GM12878 (cell line): ENCODE measurements around the gene CFAP300. TPM values are rescaled to one million over a fixed set of nuclear protein-coding genes. Genes with fewer than 3 reads are reported as not detected.

Source experiments
- ATAC-seq: fragments of 200-7000 bp; cut with Tn5 transposase; 3 replicates; pipeline ENCODE4 v1.9.1; 2020; ENCODE audit warnings: mild to moderate bottlenecking, moderate library complexity
- BruUV-seq: library from RNA; stranded (reverse); fragments of 400-500 nt; replicated peaks from 2 replicates; lab custom pipeline; 2021; lab: Mats Ljungman, UMichigan
- CTCF ChIA-PET: fragments of 300-600 bp; sonication (Branson Sonifier 250); formaldehyde crosslinking; extraction: SDS; loops from one replicate; lab custom pipeline; 2021; ENCODE audit warnings: inconsistent platforms; lab: Yijun Ruan, JAX
- POLR2A ChIA-PET: fragments of 350-600 bp; formaldehyde crosslinking; extraction: SDS; loops from one replicate; lab custom pipeline; 2021; ENCODE audit warnings: inconsistent platforms; lab: Charles Lee
- RAD21 ChIA-PET: fragments of 300-600 bp; sonication (Branson Sonifier 250); formaldehyde crosslinking; loops from one replicate; lab custom pipeline; 2023; ENCODE audit warnings: antibody characterized with exemption; ENCODE audit not compliant: unreplicated experiment; lab: Charles Lee
- SMC1A ChIA-PET: fragments of 300-600 bp; sonication (Branson Sonifier 250); formaldehyde crosslinking; loops from one replicate; lab custom pipeline; 2023; ENCODE audit not compliant: unreplicated experiment, uncharacterized antibody; lab: Charles Lee
- DNase-seq: peaks from one replicate; pipeline ENCODE4 v3.0.0-alpha.2; 2011; ENCODE audit warnings: low read depth, low spot score
- FAIRE-seq: peaks from 3 replicates; lab custom pipeline; 2011; peaks lifted over from hg19 to GRCh38; lab: Jason Lieb, UNC
- H2AFZ ChIP-seq: 2 replicates; pipeline ENCODE4 v1.6.0; 2011; ENCODE audit warnings: low read depth, low read length, control low read depth; ENCODE audit not compliant: control insufficient read depth
- H3K27ac ChIP-seq: 2 replicates; pipeline ENCODE4 v1.5.1; 2011; ENCODE audit warnings: control low read depth; ENCODE audit not compliant: control insufficient read depth, insufficient read depth
- H3K27me3 ChIP-seq, 2 experiments: replicated peaks in 1 of 2; 2 replicates each; pipeline versions ENCODE4 v1.6.0 to v1.6.1; 2011; ENCODE audit warnings: low read length in 1 of 2; ENCODE audit not compliant: control insufficient read depth in 2 of 2, insufficient read depth in 2 of 2
- H3K36me3 ChIP-seq, 2 experiments: 2 replicates each; pipeline ENCODE4 v1.5.1; 2011; ENCODE audit warnings: low read length in 1 of 2; ENCODE audit not compliant: control insufficient read depth in 2 of 2, insufficient read depth in 2 of 2
- H3K4me1 ChIP-seq: 2 replicates; pipeline ENCODE4 v1.6.1; 2011; ENCODE audit warnings: mild to moderate bottlenecking, low read length, moderate library complexity, mixed read lengths; ENCODE audit not compliant: control insufficient read depth, insufficient read depth
- H3K4me2 ChIP-seq: 2 replicates; pipeline ENCODE4 v1.6.0; 2011; ENCODE audit warnings: control low read depth; ENCODE audit not compliant: control insufficient read depth, insufficient read depth
- H3K4me3 ChIP-seq: fragments of 200-600 bp; sonication (generic); 2 replicates; pipeline ENCODE4 v1.5.1; 2016
- H3K79me2 ChIP-seq: 2 replicates; pipeline ENCODE4 v1.6.0; 2011; ENCODE audit warnings: low read length; ENCODE audit not compliant: control insufficient read depth, insufficient read depth
- H3K9ac ChIP-seq: 2 replicates; pipeline ENCODE4 v1.8.0; 2011; ENCODE audit warnings: low read length, control low read depth, mixed read lengths; ENCODE audit not compliant: control insufficient read depth, insufficient read depth
- H3K9me3 ChIP-seq: replicated peaks from 3 replicates; pipeline ENCODE4 v1.5.1; 2011; ENCODE audit warnings: mild to moderate bottlenecking, low read length; ENCODE audit not compliant: control insufficient read depth, insufficient read depth
- H4K20me1 ChIP-seq: 2 replicates; pipeline ENCODE4 v1.6.0; 2011; ENCODE audit not compliant: control insufficient read depth, insufficient read depth
- CBX5 ChIP-seq: sonication (generic); IDR thresholded peaks from 2 replicates; pipeline ENCODE4 v1.6.1; 2016; ENCODE audit warnings: low read depth, moderate library complexity, mild to moderate bottlenecking, inconsistent platforms
- CEBPB ChIP-seq, 2 experiments: fragments of 150-350 bp in 1 of 2; IDR thresholded peaks; 2 replicates each; pipeline ENCODE4 v1.6.1; 2012 to 2014; ENCODE audit warnings: low read depth in 2 of 2, low read length in 2 of 2, borderline replicate concordance in 1 of 2, inconsistent platforms in 1 of 2
- HDAC2 ChIP-seq: fragments of 200-600 bp; sonication (generic); IDR thresholded peaks from 2 replicates; pipeline ENCODE4 v1.6.1; 2017
- LARP7 ChIP-seq: fragments of 450-650 bp; IDR thresholded peaks from 2 replicates; pipeline ENCODE4 v1.6.1; 2017; ENCODE audit warnings: mild to moderate bottlenecking
- MEF2A ChIP-seq: IDR thresholded peaks from 2 replicates; pipeline ENCODE4 v1.6.1; 2011; ENCODE audit warnings: low read depth, mild to moderate bottlenecking, low read length, moderate library complexity; ENCODE audit not compliant: insufficient read depth
- POU2F2 ChIP-seq: IDR thresholded peaks from 3 replicates; pipeline ENCODE4 v1.6.1; 2011; ENCODE audit warnings: low read depth, mild to moderate bottlenecking, low read length, borderline replicate concordance
- RELA ChIP-seq: fragments of 450-650 bp; IDR thresholded peaks from 2 replicates; pipeline ENCODE4 v1.8.0; 2014; ENCODE audit warnings: borderline replicate concordance; ENCODE audit not compliant: partially characterized antibody
- SUPT20H ChIP-seq: IDR thresholded peaks from 2 replicates; pipeline ENCODE4 v1.6.1; 2011; ENCODE audit warnings: low read depth, mild to moderate bottlenecking, low read length, moderate library complexity, borderline replicate concordance; ENCODE audit not compliant: control insufficient read depth
- TARDBP ChIP-seq: IDR thresholded peaks from 2 replicates; pipeline ENCODE4 v1.6.1; 2016; ENCODE audit warnings: borderline replicate concordance
- WGBS: methylation state at CpG from one replicate; pipeline ENCODE4 v1.1.6; 2016; ENCODE audit warnings: low lambda C conversion rate; ENCODE audit not compliant: insufficient replicate concordance, insufficient coverage; ENCODE audit errors: missing lambda C conversion rate; 5-methylcytosine and 5-hydroxymethylcytosine counted together
- in situ Hi-C: fragments of 300-500 bp; cut with MboI; formaldehyde crosslinking; loops from 9 replicates; pipeline ENCODE4 v1.14.3; 2018; ENCODE audit warnings: mixed read lengths
- intact Hi-C: fragments of 100-400 bp; cut with micrococcal nuclease; formaldehyde crosslinking; loops from one replicate; pipeline ENCODE4 v1.14.2; 2022; ENCODE audit not compliant: unreplicated experiment
- polyA plus RNA-seq, 11 experiments: library from polyadenylated mRNA; depleted of rRNA in 4 of 11; unstranded in 6 of 11; stranded (reverse) in 5 of 11; fragments of >200 nt; fragmentation: Nextera tagmentation in 4 of 11; fragmentation: Illumina TruSeq in 1 of 11; extraction: Ambion mirVana in 4 of 11; extraction: Trizol in 1 of 11; gene quantifications; 1 replicate in 1 of 11; 2 replicates in 10 of 11; pipeline versions ENCODE4 v1.2.1 to v1.2.3, GENCODE V29; 2011 to 2016; ENCODE audit warnings: inconsistent platforms in 2 of 11, missing spikeins in 2 of 11, low read depth in 1 of 11
- total RNA-seq, 4 experiments: library from RNA; depleted of rRNA in 3 of 4; stranded (reverse); fragments of >200 nt in 3 of 4; fragmentation: Illumina TruSeq in 1 of 4; extraction: Trizol in 1 of 4; gene quantifications; 2 replicates each; pipeline versions ENCODE4 v1.2.1 to v1.2.3, GENCODE V29; 2013 to 2021
- TF ChIP-seq, protein P1 (sequence below): fragments of 450-650 bp; IDR thresholded peaks from 2 replicates; pipeline ENCODE4 v1.6.1; 2018; ENCODE audit warnings: mild to moderate bottlenecking, low read depth, moderate library complexity; ENCODE audit not compliant: partially characterized antibody
- TF ChIP-seq, protein P2 (sequence below): IDR thresholded peaks from 2 replicates; pipeline ENCODE4 v1.6.1; 2012; ENCODE audit warnings: low read depth, low read length, improper control_type of control experiment

Gene CFAP300
- total and polyA plus RNA-seq, 10 of the 15 experiments (the other 5 are each of a cell fraction or from before 2014, with no cell fraction given) = not detected

DNA sequence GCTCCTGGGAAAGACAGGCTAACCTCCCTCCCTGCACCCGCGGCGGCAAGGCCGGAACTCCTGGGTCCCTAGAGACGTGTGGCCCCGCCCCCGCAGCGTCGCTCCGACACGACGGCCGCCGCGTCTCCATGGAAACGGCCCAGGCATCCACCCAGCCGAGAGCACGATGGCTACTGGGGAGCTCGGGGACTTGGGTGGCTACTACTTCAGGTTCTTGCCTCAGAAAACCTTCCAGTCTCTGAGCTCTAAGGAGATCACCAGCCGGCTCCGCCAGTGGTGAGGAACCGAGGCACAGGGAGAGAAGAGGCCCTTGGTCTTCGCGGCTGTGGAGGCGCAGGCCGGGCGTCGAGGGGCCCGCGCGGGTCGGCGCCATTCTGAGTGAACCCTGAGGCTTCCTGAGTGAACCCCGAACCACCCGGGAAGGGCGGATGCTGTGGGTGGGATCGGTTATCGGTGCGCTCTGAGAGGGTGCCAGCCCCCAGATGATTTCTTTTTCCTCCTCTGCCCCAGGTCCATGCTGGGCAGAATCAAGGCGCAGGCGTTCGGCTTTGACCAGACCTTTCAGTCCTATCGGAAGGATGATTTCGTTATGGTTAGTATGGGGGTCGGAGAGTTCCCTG is at the start of gene CFAP300 (continued):
- TF ChIP-seq, protein P1, sequence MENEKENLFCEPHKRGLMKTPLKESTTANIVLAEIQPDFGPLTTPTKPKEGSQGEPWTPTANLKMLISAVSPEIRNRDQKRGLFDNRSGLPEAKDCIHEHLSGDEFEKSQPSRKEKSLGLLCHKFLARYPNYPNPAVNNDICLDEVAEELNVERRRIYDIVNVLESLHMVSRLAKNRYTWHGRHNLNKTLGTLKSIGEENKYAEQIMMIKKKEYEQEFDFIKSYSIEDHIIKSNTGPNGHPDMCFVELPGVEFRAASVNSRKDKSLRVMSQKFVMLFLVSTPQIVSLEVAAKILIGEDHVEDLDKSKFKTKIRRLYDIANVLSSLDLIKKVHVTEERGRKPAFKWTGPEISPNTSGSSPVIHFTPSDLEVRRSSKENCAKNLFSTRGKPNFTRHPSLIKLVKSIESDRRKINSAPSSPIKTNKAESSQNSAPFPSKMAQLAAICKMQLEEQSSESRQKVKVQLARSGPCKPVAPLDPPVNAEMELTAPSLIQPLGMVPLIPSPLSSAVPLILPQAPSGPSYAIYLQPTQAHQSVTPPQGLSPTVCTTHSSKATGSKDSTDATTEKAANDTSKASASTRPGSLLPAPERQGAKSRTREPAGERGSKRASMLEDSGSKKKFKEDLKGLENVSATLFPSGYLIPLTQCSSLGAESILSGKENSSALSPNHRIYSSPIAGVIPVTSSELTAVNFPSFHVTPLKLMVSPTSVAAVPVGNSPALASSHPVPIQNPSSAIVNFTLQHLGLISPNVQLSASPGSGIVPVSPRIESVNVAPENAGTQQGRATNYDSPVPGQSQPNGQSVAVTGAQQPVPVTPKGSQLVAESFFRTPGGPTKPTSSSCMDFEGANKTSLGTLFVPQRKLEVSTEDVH = no peak
- TF ChIP-seq CEBPB (IDR thresholded peaks at IDR 0.05; ENCODE audit: borderline replicate concordance in 1 of 2, low read depth in 2 of 2, low read length in 2 of 2) = no peak
- TF ChIP-seq SUPT20H = no peak

DNA sequence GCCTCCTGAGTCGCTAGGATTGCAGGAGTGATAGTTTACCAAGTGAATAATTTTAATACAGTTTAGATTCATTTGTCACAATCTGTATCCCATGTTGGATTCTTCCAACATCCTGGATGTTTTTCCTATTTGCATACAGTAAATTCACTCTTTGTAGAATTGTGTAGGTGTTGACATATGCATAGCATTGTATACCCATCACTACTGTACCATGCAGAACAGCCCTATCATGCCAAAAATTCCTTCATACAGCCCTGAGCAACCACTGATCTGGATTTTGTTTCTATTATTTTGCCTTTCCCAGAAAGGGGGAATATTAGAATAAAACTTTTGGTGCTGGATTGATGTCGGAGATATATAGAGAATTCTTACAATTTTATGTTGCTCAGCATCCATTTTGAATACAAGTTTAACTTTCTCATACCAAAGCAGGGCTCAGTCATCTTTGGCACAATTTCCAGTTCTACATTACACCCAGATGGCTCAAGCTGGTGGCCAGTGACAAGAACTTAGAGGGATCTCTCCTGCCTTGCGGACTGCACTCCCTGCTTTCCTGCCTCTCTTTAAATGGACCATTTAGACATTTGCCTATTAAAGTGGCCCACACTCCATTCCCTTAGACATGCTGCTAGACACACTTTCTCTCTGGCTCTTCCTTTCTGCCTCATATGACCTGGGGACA is 45.4 kb upstream of the CFAP300 start:
- no peaks in the 10 kb centered on the region for H3K27me3 ChIP-seq
- H3K79me2 ChIP-seq = no peaks in the 10 kb centered on the region
- 8% methylated on average over 3 of the region's 3 CpGs for WGBS
- RAD21 ChIA-PET = no interaction called here
- H4K20me1 ChIP-seq = no peaks in the 10 kb centered on the region
- H3K4me1 ChIP-seq = no peaks in the 10 kb centered on the region
- no peaks in the 10 kb centered on the region for H3K36me3 ChIP-seq
- H3K4me3 ChIP-seq = no peak overlapping the region
- POLR2A ChIA-PET = no interaction called here
- no peaks in the 10 kb centered on the region for H3K9me3 ChIP-seq
- intact Hi-C loops = no loop called here
- no peak overlapping the region for H3K4me2 ChIP-seq
- in situ Hi-C loops = loop anchor here (10.0 kb wide), 1 partner anchor 137 kb away; no protein-coding TSS in a partner anchor
- H3K27ac ChIP-seq = no peak overlapping the region
- no peak overlapping the region for H2AFZ ChIP-seq
- FAIRE-seq (no peak), ATAC-seq (no peak), DNase-seq (no peak)
- TF ChIP-seq LARP7 (no peak), RELA (no peak), HDAC2 (no peak), CBX5 (no peak), TARDBP (no peak), POU2F2 (no peak), MEF2A (no peak)
- TF ChIP-seq, protein P2, sequence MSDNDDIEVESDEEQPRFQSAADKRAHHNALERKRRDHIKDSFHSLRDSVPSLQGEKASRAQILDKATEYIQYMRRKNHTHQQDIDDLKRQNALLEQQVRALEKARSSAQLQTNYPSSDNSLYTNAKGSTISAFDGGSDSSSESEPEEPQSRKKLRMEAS = no peak
- H3K9ac ChIP-seq = no peak overlapping the region
- BruUV-seq = no TSS peak
- SMC1A ChIA-PET = no interaction called here
- CTCF ChIA-PET = no interaction called here
